Loucy (cell line): Measurements from ENCODE around the gene SERPINB6.

Source experiments
- H2AFZ ChIP-seq: fragments of 200-600 bp; sonication (generic); 2 replicates; pipeline ENCODE4 v1.6.0; 2016; ENCODE audit warnings: antibody characterized with exemption, mild to moderate bottlenecking, low read length, moderate library complexity
- H3F3A ChIP-seq: fragments of 200-600 bp; 2 replicates; pipeline ENCODE4 v1.6.0; 2016; ENCODE audit warnings: antibody characterized with exemption, low read depth, mild to moderate bottlenecking
- H3K27me3 ChIP-seq: fragments of 200-600 bp; sonication (generic); 2 replicates; pipeline ENCODE4 v1.6.1; 2014; ENCODE audit warnings: low read length, mild to moderate bottlenecking; ENCODE audit not compliant: insufficient read depth, poor library complexity, severe bottlenecking
- H3K36me3 ChIP-seq: fragments of 200-600 bp; sonication (generic); 2 replicates; pipeline ENCODE4 v1.6.1; 2016; ENCODE audit warnings: low read length; ENCODE audit not compliant: insufficient read depth
- H3K4me1 ChIP-seq: fragments of 200-600 bp; sonication (generic); 2 replicates; pipeline ENCODE4 v1.5.1; 2014; ENCODE audit warnings: low read length, mild to moderate bottlenecking; ENCODE audit not compliant: insufficient read depth, poor library complexity, severe bottlenecking
- H3K4me2 ChIP-seq: fragments of 200-600 bp; sonication (generic); 2 replicates; pipeline ENCODE4 v1.6.0; 2014; ENCODE audit warnings: antibody characterized with exemption, low read length, low read depth, mild to moderate bottlenecking; ENCODE audit not compliant: poor library complexity, severe bottlenecking
- H3K4me3 ChIP-seq: fragments of 200-600 bp; sonication (generic); 2 replicates; pipeline ENCODE4 v1.5.1; 2014; ENCODE audit warnings: low read length, mild to moderate bottlenecking, mixed read lengths; ENCODE audit not compliant: poor library complexity, severe bottlenecking
- H3K79me2 ChIP-seq: fragments of 200-600 bp; sonication (generic); 2 replicates; pipeline ENCODE4 v1.6.1; 2014; ENCODE audit warnings: low read length; ENCODE audit not compliant: insufficient read depth
- H3K9ac ChIP-seq: fragments of 200-600 bp; sonication (generic); 2 replicates; pipeline ENCODE4 v1.6.0; 2014; ENCODE audit warnings: mild to moderate bottlenecking, low read depth, low read length, moderate library complexity; ENCODE audit not compliant: poor library complexity, severe bottlenecking
- H3K9me2 ChIP-seq: fragments of 200-600 bp; sonication (generic); replicated peaks from 2 replicates; pipeline ENCODE4 v1.6.1; 2016; ENCODE audit warnings: low read depth, low read length, mixed read lengths
- H3K9me3 ChIP-seq: fragments of 200-600 bp; sonication (generic); 2 replicates; pipeline ENCODE4 v1.6.1; 2014; ENCODE audit warnings: mild to moderate bottlenecking, antibody characterized with exemption, low read length, low read depth; ENCODE audit not compliant: insufficient read depth
- H4K20me1 ChIP-seq: fragments of 200-600 bp; sonication (generic); 2 replicates; pipeline ENCODE4 v1.6.0; 2014; ENCODE audit warnings: antibody characterized with exemption, low read length, mild to moderate bottlenecking; ENCODE audit not compliant: insufficient read depth, poor library complexity, severe bottlenecking
- EZH2phosphoT487 ChIP-seq: fragments of 200-600 bp; IDR thresholded peaks from 2 replicates; pipeline ENCODE4 v1.6.1; 2018; ENCODE audit warnings: antibody characterized with exemption, mild to moderate bottlenecking, moderate library complexity, borderline replicate concordance
- TF ChIP-seq, protein P1 (sequence below): fragments of 200-600 bp; sonication (generic); conservative IDR thresholded peaks from 2 replicates; pipeline ENCODE4 v1.5.1; 2014; ENCODE audit warnings: mild to moderate bottlenecking, antibody characterized with exemption, low read length

Gene SERPINB6

DNA sequence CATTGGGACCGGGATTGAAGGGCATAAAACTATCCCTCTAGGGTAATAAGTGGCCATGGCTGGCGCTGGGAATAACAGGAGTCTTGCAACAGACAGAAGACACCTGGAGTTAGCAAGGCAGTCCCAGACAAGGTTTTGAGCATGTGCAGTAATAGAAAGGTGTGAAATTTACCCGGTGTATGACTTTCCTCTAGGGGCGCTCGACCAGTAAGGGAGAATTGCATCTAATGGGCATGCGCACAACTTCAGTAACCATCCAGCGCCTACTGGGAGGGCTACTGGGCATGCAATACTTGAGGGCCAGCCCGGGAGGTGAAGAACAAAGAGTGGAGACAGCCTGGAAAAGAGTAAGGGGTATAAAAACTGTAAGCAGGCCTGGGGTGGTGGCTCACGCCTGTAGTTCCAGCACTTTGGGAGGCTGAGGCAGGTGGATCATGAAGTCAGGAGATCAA, 32.7 kb downstream of the SERPINB6 start:
- no peak overlapping the region for H2AFZ ChIP-seq

DNA sequence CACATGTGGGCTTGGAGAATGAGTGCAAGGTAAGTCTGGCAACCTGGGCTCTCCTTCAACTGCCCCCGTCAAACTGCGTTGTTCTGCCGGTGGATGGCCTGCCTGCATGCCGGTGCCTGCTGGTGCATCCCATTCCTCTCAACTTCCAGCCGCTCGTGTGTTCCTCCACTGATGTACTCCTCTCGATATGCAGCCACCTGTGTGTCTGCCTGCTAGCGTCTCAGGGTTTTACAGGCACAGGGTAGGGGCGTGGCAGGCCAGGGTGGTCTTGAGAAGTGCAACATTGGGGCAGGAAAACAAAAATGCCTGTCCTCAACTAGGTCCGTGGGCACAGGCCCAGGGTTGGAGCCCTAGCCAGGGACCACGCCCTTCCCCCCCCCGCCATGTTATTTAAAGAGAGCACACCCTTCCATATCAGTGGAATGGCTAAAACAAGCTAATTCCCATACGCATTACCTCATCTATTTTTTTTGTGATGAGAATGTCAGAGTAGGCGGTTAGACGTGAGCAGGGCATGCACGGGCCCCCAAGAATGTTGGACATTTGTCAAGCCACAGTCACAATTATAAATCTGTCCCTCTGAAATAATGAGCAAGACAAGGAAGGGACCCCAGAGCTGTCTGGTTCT, 33.2 kb downstream of the SERPINB6 start:
- no peaks in the 10 kb centered on the region for H3K9me3 ChIP-seq
- peaks cover 7% of the 10 kb centered on the region; the same call in 1 of the 2 replicates for H3F3A ChIP-seq
- H4K20me1 ChIP-seq, result no peaks in the 10 kb centered on the region
- no peaks in the 10 kb centered on the region for H3K79me2 ChIP-seq
- no peak for TF ChIP-seq EZH2phosphoT487
- TF ChIP-seq, protein P1, sequence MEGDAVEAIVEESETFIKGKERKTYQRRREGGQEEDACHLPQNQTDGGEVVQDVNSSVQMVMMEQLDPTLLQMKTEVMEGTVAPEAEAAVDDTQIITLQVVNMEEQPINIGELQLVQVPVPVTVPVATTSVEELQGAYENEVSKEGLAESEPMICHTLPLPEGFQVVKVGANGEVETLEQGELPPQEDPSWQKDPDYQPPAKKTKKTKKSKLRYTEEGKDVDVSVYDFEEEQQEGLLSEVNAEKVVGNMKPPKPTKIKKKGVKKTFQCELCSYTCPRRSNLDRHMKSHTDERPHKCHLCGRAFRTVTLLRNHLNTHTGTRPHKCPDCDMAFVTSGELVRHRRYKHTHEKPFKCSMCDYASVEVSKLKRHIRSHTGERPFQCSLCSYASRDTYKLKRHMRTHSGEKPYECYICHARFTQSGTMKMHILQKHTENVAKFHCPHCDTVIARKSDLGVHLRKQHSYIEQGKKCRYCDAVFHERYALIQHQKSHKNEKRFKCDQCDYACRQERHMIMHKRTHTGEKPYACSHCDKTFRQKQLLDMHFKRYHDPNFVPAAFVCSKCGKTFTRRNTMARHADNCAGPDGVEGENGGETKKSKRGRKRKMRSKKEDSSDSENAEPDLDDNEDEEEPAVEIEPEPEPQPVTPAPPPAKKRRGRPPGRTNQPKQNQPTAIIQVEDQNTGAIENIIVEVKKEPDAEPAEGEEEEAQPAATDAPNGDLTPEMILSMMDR, result no peak
- no peaks in the 10 kb centered on the region for H3K36me3 ChIP-seq
- H3K4me3 ChIP-seq, result no peak overlapping the region
- H3K27me3 ChIP-seq, result no peaks in the 10 kb centered on the region
- peaks cover 20% of the 10 kb centered on the region for H3K4me1 ChIP-seq
- no peaks in the 10 kb centered on the region for H3K9me2 ChIP-seq
- no peak overlapping the region for H3K4me2 ChIP-seq
- H2AFZ ChIP-seq, result no peak overlapping the region
- no peak overlapping the region for H3K9ac ChIP-seq

More for the DNA sequence above, 32.7 kb downstream of the SERPINB6 start:
- Histone ChIP-seq H3K4me2 (no peak overlapping the region), H3K9me3 (no peaks in the 10 kb centered on the region), H3K79me2 (no peaks in the 10 kb centered on the region), H3K9me2 (no peaks in the 10 kb centered on the region), H3F3A (peaks cover 8% of the 10 kb centered on the region; the same call in 1 of the 2 replicates), H4K20me1 (no peaks in the 10 kb centered on the region), H3K9ac (no peak overlapping the region), H3K4me3 (no peak overlapping the region), H3K27me3 (no peaks in the 10 kb centered on the region), H3K4me1 (peaks cover 24% of the 10 kb centered on the region), H3K36me3 (no peaks in the 10 kb centered on the region)
- TF ChIP-seq EZH2phosphoT487, result no peak
- TF ChIP-seq, protein P1, result peak; percentile 35

DNA sequence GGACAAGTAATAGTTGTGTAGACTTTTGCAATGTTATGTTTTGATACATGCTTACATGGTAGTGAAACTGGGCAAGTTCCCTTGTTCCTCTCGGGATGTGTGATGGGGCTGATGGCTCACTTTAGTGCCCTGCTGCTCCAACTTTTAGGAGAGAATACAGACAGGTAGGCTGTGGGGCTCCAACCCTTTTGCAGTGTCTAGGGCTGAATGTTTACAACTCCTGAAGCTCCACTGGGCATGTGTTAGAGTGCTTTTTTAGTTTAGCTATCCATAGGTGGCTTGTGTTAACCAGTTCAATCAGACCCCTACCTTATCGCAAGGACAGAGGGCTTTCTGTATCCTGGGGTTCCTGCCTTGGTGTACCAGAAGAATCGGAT, 33.8 kb downstream of the SERPINB6 start:
- no peaks in the 10 kb centered on the region for H3K36me3 ChIP-seq
- H3K9ac ChIP-seq, result no peak overlapping the region
- no peaks in the 10 kb centered on the region for H3K79me2 ChIP-seq
- peaks cover 2% of the 10 kb centered on the region; the same call in 1 of the 2 replicates for H3F3A ChIP-seq
- H3K9me3 ChIP-seq, result no peaks in the 10 kb centered on the region
- H3K4me1 ChIP-seq, result peaks cover 15% of the 10 kb centered on the region
- H4K20me1 ChIP-seq, result no peaks in the 10 kb centered on the region
- H3K9me2 ChIP-seq, result no peaks in the 10 kb centered on the region
- no peak overlapping the region for H3K4me2 ChIP-seq
- H3K4me3 ChIP-seq, result no peak overlapping the region
- H2AFZ ChIP-seq, result no peak overlapping the region
- TF ChIP-seq EZH2phosphoT487, result no peak
- TF ChIP-seq, protein P1, result no peak
- no peaks in the 10 kb centered on the region for H3K27me3 ChIP-seq
